GM21723 (cell line): Measurements from ENCODE around the gene NFATC2.
A peak's percentile ranks its signal among the peaks of the same experiment; 100 is the strongest.
"Not testable (repeated sequence)": the region's sequence is repeated elsewhere in the genome, so short reads cannot be mapped to it uniquely, and the experiment has no call there.

Source experiments
- ATAC-seq: cut with Tn5 transposase; IDR thresholded peaks from one replicate; pipeline ENCODE4 v1.9.1; 2021; ENCODE audit warnings: mild to moderate bottlenecking, moderate library complexity; ENCODE audit not compliant: unreplicated experiment

NFATC2 gene

GRCh38 chr20:51569815-51570738 lies 27.6 kb upstream of the NFATC2 start:
- ATAC-seq: no peak

GRCh38 chr20:51568533-51568932 lies 26.0 kb upstream of the NFATC2 start:
- ATAC-seq: not testable (repeated sequence)

GRCh38 chr20:51567622-51568021 lies 25.1 kb upstream of the NFATC2 start:
- ATAC-seq: no peak

GRCh38 chr20:51566594-51566993 lies 24.1 kb upstream of the NFATC2 start:
- ATAC-seq: no peak

GRCh38 chr20:51565298-51566144 lies 23.0 kb upstream of the NFATC2 start:
- no peak for ATAC-seq

- ATAC-seq: no peak
Observed at GRCh38 chr20:51563486-51564332, 21.2 kb upstream of the NFATC2 start.

- ATAC-seq: no peak
Observed at GRCh38 chr20:51563174-51563485, 20.6 kb upstream of the NFATC2 start.

- ATAC-seq: no peak
Observed at GRCh38 chr20:51562332-51563173, 20.0 kb upstream of the NFATC2 start.

- no peak for ATAC-seq
Observed at GRCh38 chr20:51562027-51562331, 19.5 kb upstream of the NFATC2 start.

- ATAC-seq: no peak
Observed at GRCh38 chr20:51560550-51561307, 18.2 kb upstream of the NFATC2 start.

- ATAC-seq: no peak
Observed at GRCh38 chr20:51560042-51560441, 17.5 kb upstream of the NFATC2 start.

GRCh38 chr20:51554538-51555165 lies 12.1 kb upstream of the NFATC2 start:
- no peak for ATAC-seq

- ATAC-seq: no peak
Observed at GRCh38 chr20:51553897-51554486, 11.5 kb upstream of the NFATC2 start.

GRCh38 chr20:51551186-51551585 lies 8.7 kb upstream of the NFATC2 start:
- ATAC-seq: no peak

GRCh38 chr20:51549474-51549873 lies 7.0 kb upstream of the NFATC2 start:
- ATAC-seq: no peak

- no peak for ATAC-seq
Observed at GRCh38 chr20:51547951-51548350, 5.4 kb upstream of the NFATC2 start.

GRCh38 chr20:51545515-51545914 lies 3.0 kb upstream of the NFATC2 start:
- no peak for ATAC-seq

GRCh38 chr20:51543422-51543788 lies 886 bp upstream of the NFATC2 start:
- no peak for ATAC-seq

- peak; percentile 54 for ATAC-seq
Observed at GRCh38 chr20:51542033-51542570, 417 bp downstream of the NFATC2 start.
